Keratinocyte (primary cell): ENCODE data around the gene NEGR1. TPM values are rescaled to one million over a fixed set of nuclear protein-coding genes. Genes with fewer than 3 reads are reported as not detected.

ENCODE experiments used
- DNase-seq: peaks from one replicate; pipeline ENCODE4 v3.0.0-alpha.2; 2011; ENCODE audit warnings: low read depth, missing footprints, low spot score
- FAIRE-seq: peaks from 2 replicates; lab custom pipeline; 2011; peaks lifted over from hg19 to GRCh38; lab: Jason Lieb, UNC
- H2AFZ ChIP-seq: 2 replicates; pipeline ENCODE4 v1.6.0; 2012; ENCODE audit warnings: low read length, control low read depth, inconsistent platforms; ENCODE audit not compliant: control insufficient read depth
- H3K27ac ChIP-seq: 2 replicates; pipeline ENCODE4 v1.5.1; 2011; ENCODE audit warnings: low read length; ENCODE audit not compliant: control insufficient read depth, insufficient read depth
- H3K27me3 ChIP-seq: 3 replicates; pipeline ENCODE4 v1.6.0; 2011; ENCODE audit warnings: low read length; ENCODE audit not compliant: control insufficient read depth, insufficient read depth; ENCODE audit errors: extremely low read depth
- H3K36me3 ChIP-seq, 2 experiments: 2 replicates in 1 of 2; 3 replicates in 1 of 2; pipeline ENCODE4 v1.5.1; 2011; ENCODE audit warnings: low read length in 2 of 2, mild to moderate bottlenecking in 1 of 2; ENCODE audit not compliant: control insufficient read depth in 2 of 2, insufficient read depth in 2 of 2; ENCODE audit errors: extremely low read depth in 1 of 2
- H3K4me1 ChIP-seq: 3 replicates; pipeline ENCODE4 v1.5.1; 2011; ENCODE audit warnings: low read length; ENCODE audit not compliant: control insufficient read depth, insufficient read depth; ENCODE audit errors: extremely low read depth
- H3K4me2 ChIP-seq: 3 replicates; pipeline ENCODE4 v1.6.0; 2011; ENCODE audit warnings: low read depth, low read length; ENCODE audit not compliant: control insufficient read depth, insufficient read depth; ENCODE audit errors: extremely low read depth
- H3K4me3 ChIP-seq, 3 experiments: fragments of 200-600 bp in 1 of 3; sonication (generic) in 1 of 3; 2 replicates in 2 of 3; 3 replicates in 1 of 3; pipeline ENCODE4 v1.5.1; 2011 to 2016; ENCODE audit warnings: low read length in 3 of 3, mild to moderate bottlenecking in 3 of 3, control low read depth in 2 of 3, inconsistent platforms in 1 of 3, low read depth in 1 of 3, mixed read lengths in 1 of 3, mixed run types in 1 of 3, moderate library complexity in 1 of 3; ENCODE audit not compliant: control insufficient read depth in 2 of 3, insufficient read depth in 2 of 3; ENCODE audit errors: extremely low read depth in 1 of 3
- H3K79me2 ChIP-seq: 2 replicates; pipeline ENCODE4 v1.6.0; 2012; ENCODE audit warnings: low read length; ENCODE audit not compliant: control insufficient read depth, insufficient read depth
- H3K9ac ChIP-seq: 3 replicates; pipeline ENCODE4 v1.6.0; 2011; ENCODE audit warnings: low read length; ENCODE audit not compliant: control insufficient read depth, insufficient read depth; ENCODE audit errors: extremely low read depth
- H3K9me1 ChIP-seq: 3 replicates; pipeline ENCODE4 v1.6.0; 2011; ENCODE audit warnings: low read length; ENCODE audit not compliant: control insufficient read depth, insufficient read depth; ENCODE audit errors: extremely low read depth
- H3K9me3 ChIP-seq: 2 replicates; pipeline ENCODE4 v1.5.1; 2012; ENCODE audit warnings: low read depth, low read length; ENCODE audit not compliant: control insufficient read depth
- H4K20me1 ChIP-seq: 3 replicates; pipeline ENCODE4 v1.6.0; 2011; ENCODE audit warnings: low read length; ENCODE audit not compliant: control insufficient read depth, insufficient read depth; ENCODE audit errors: extremely low read depth
- EZH2 ChIP-seq: IDR thresholded peaks from one replicate; pipeline ENCODE4 v1.6.1; 2012; ENCODE audit warnings: inconsistent platforms, mild to moderate bottlenecking, low read length, moderate library complexity
- dilution Hi-C: fragments of 300-500 bp; cut with MboI; formaldehyde crosslinking; loops from one replicate; pipeline ENCODE4 v1.7.0; 2020; ENCODE audit warnings: low sequenced_read_pairs; ENCODE audit not compliant: extremely low pct_ligation_motif_present
- polyA plus RNA-seq, 5 experiments: library from polyadenylated mRNA; depleted of rRNA in 3 of 5; stranded (reverse) in 3 of 5; stranded (forward) in 1 of 5; unstranded in 1 of 5; fragments of >200 nt; gene quantifications; 1 replicate in 1 of 5; 2 replicates in 3 of 5; 3 replicates in 1 of 5; pipeline versions ENCODE4 v1.2.1 to v1.2.3, GENCODE V29; 2011 to 2012; ENCODE audit warnings: missing spikeins in 2 of 5, low read depth in 1 of 5, low replicate concordance in 1 of 5
- TF ChIP-seq, protein P1 (sequence below), 3 experiments: IDR thresholded peaks in 1 of 3; conservative IDR thresholded peaks in 1 of 3; optimal IDR thresholded peaks in 1 of 3; 2 replicates in 2 of 3; 3 replicates in 1 of 3; pipeline versions ENCODE3 to v1.5.1; 2011; ENCODE audit warnings: low read length in 3 of 3, mild to moderate bottlenecking in 3 of 3, moderate library complexity in 2 of 3, control low read depth in 1 of 3, inconsistent platforms in 1 of 3; ENCODE audit not compliant: insufficient read depth in 2 of 3; ENCODE audit errors: extremely low read depth in 1 of 3

The NEGR1 gene
- polyA plus RNA-seq, 1 donor (not counting 4 experiments of a cell fraction or from before 2014, with no cell fraction given) = 1.6 TPM

- FAIRE-seq = no peak
- dilution Hi-C loops = no loop called here
Observed at GRCh38 chr1:71498542-71498941, 783.8 kb downstream of the NEGR1 start.

DNA sequence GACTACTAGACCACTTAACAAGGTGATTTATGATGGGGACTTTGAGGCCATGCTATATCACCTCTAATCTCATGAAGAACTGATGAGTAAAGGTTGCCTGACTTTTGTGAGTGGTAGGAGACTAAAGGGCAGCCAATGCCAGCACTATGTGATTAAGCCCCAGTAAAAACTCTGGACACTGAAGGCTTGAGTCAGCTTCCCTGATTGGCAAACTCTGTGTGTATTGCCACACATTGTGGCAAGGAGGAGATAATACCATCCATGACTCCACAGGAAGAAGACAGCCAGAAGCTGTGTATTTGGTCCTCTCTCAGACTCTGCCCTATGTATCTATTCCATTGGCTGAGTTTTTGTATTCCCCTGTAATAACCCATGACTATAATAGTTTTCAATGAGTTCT, 788.2 kb downstream of the NEGR1 start:
- no peaks in the 10 kb centered on the region for H3K9me3 ChIP-seq
- no peaks in the 10 kb centered on the region for H3K4me1 ChIP-seq
- DNase-seq (no peak), FAIRE-seq (no peak)
- H3K4me2 ChIP-seq = no peak overlapping the region
- TF ChIP-seq, protein P1, sequence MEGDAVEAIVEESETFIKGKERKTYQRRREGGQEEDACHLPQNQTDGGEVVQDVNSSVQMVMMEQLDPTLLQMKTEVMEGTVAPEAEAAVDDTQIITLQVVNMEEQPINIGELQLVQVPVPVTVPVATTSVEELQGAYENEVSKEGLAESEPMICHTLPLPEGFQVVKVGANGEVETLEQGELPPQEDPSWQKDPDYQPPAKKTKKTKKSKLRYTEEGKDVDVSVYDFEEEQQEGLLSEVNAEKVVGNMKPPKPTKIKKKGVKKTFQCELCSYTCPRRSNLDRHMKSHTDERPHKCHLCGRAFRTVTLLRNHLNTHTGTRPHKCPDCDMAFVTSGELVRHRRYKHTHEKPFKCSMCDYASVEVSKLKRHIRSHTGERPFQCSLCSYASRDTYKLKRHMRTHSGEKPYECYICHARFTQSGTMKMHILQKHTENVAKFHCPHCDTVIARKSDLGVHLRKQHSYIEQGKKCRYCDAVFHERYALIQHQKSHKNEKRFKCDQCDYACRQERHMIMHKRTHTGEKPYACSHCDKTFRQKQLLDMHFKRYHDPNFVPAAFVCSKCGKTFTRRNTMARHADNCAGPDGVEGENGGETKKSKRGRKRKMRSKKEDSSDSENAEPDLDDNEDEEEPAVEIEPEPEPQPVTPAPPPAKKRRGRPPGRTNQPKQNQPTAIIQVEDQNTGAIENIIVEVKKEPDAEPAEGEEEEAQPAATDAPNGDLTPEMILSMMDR (optimal IDR thresholded peaks at IDR 0.05 in 1 of 3, IDR thresholded peaks at IDR 0.05 in 1 of 3, conservative IDR thresholded peaks at IDR 0.05 in 1 of 3; ENCODE audit: extremely low read depth in 1 of 3, insufficient read depth in 2 of 3, low read length in 3 of 3) = no peak
- TF ChIP-seq EZH2 = no peak
- H3K9ac ChIP-seq = no peak overlapping the region
- H2AFZ ChIP-seq = no peak overlapping the region
- no peak overlapping the region for H3K4me3 ChIP-seq
- no peaks in the 10 kb centered on the region for H3K36me3 ChIP-seq
- no peaks in the 10 kb centered on the region for H4K20me1 ChIP-seq
- dilution Hi-C loops = no loop called here
- H3K27ac ChIP-seq = no peak overlapping the region
- no peaks in the 10 kb centered on the region for H3K9me1 ChIP-seq
- no peaks in the 10 kb centered on the region for H3K27me3 ChIP-seq
- H3K79me2 ChIP-seq = no peaks in the 10 kb centered on the region

More at GRCh38 chr1:71498542-71498941, 783.8 kb downstream of the NEGR1 start:
- TF ChIP-seq EZH2 = no peak
- TF ChIP-seq, protein P1 (optimal IDR thresholded peaks at IDR 0.05 in 1 of 3, IDR thresholded peaks at IDR 0.05 in 1 of 3, conservative IDR thresholded peaks at IDR 0.05 in 1 of 3; ENCODE audit: extremely low read depth in 1 of 3, insufficient read depth in 2 of 3, low read length in 3 of 3) = no peak
- Histone ChIP-seq H3K27ac (no peak overlapping the region), H3K4me2 (no peak overlapping the region), H3K27me3 (no peaks in the 10 kb centered on the region), H3K4me1 (no peaks in the 10 kb centered on the region), H3K9me1 (no peaks in the 10 kb centered on the region), H3K79me2 (no peaks in the 10 kb centered on the region), H4K20me1 (no peaks in the 10 kb centered on the region), H3K36me3 (no peaks in the 10 kb centered on the region), H2AFZ (no peak overlapping the region), H3K9me3 (no peaks in the 10 kb centered on the region), H3K4me3 (no peak overlapping the region), H3K9ac (no peak overlapping the region)
- no peak for DNase-seq
